HG03354 (cell line): ENCODE results near the gene DCXR.

Experiments used
- ATAC-seq: cut with Tn5 transposase; IDR thresholded peaks from one replicate; pipeline ENCODE4 v1.9.1; 2021; ENCODE audit warnings: mild to moderate bottlenecking; ENCODE audit not compliant: unreplicated experiment, poor library complexity, severe bottlenecking

The DCXR gene

DNA sequence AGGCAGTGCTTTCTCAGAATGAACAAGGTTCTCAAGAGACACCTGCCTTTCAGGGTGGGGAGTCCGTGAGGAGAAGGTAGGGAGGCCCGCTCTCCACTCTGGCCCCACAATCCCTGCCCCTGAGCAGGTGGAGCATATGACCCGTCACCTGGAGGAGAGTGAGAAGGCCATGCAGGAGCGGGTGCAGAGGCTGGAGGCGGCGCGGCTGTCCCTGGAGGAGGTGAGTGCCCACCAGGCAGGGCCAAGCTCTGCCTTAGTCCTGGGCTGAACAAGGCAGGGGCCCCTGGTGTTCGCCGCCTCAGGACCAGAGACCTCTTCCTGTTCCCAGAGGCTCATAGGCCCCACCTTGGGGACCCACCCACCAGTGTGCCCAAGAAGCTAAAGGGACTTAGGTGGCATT, 8.5 kb downstream of the DCXR start:
- no peak for ATAC-seq

- no peak for ATAC-seq
Observed at GRCh38 chr17:82028246-82028645, 9.3 kb downstream of the DCXR start.

GRCh38 chr17:82025401-82026107, 11.9 kb downstream of the DCXR start:
- ATAC-seq, result no peak

GRCh38 chr17:82024859-82025258, 12.6 kb downstream of the DCXR start:
- no peak for ATAC-seq

DNA sequence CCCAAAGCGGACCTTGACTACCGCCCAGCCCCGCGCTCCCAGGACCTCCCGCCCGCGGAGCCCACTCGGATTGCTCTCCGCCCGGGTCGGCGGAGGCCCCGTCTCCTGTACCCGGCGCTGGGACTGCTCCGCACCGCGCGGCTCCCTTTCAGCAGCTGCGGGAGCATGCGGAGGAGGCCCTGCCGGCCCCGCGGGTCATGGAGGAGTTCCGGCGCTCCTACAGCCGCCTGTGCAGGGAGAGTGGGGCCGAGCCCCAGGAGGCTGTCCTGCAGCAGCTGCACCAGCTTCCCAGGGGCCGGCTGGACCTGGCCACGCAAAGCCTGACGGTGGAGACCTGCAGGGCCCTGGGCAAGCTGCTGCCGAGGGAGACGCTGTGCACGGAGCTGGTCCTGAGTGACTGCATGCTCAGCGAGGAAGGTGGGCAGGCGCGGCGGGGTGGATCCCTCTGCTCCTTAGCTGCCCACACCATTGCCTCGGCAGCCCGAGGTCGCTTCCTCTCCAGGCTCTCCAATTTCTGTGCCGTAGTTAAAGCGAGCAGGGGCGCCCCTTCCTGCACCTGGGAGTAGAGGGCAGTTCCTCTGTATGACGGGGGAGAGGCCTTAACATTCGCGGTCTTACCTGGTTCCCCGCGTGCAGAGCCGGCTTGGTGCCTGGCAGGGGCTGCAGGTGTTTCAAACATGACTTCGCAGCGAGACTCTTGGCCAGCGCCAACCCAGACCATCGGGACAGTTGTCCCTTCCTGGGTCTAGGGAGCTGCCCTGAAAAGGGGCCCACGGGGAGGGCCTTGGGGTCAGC, 13.9 kb downstream of the DCXR start:
- peak; percentile 8 for ATAC-seq

DNA sequence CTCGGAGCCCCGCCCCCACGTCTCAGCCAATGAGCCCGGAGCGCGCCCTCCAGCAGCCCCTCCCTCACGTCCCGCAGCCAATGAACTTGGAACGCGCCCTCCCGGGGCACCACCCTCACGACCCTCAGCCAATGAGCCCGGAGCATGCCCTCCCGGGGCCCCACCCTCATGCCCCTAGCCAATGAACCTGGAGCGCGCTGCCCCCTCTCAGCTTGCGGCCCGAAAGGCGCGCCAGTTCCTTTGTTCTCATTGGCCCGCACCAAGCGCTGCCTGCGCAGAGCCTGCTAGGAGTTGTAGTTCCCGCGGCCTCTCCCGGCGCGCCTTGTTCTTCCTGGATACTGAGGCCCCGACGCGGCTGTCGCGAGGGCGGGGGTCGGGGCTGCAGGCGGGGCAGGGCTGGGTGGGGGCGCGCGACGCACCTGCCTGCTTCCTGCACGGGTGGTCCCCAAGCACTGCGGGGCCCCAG, 14.5 kb downstream of the DCXR start, which contains the start of gene LRRC45:
Gene LRRC45, plus strand, starts transcription at position 325 of the 466 bp plus-strand sequence. CDS start 339 bp downstream, outside the sequence.
- peak; percentile 89 for ATAC-seq

DNA sequence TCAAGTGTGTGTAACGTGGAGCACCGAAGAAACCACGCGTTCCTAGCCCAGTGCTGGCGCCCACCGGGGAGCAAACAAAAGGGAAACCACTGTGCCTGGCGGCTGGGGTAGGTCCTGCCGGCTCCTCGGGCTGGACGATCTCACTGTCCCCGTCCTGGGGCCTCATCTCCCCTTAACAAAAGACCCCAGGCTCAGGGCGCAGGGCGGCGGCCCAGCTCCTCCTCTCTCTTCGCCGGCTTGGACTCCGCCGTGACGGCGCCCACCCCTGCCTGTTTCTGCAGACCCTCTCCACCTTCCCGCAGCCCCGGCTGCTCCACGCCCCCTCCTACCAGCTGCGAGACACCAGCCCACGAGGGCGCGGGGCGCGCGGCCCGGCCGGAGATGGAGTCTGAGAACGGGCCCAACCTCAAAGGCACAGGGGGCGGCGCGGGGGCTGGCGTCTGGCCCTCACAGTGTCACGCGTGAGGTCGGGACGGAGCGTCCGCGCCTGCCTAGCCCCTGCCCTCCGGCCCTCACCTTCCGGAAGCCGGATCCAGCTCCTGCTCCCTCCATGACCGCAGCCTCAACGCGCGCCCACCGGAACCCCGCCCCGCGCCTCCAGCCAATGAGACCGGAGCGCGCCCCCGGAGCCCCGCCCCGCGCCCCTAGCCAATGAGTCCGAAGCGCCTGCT, 15.1 kb downstream of the DCXR start, which contains the start of gene CENPX:
Gene CENPX, minus strand, starts transcription at position 569 of the 671 bp plus-strand sequence. Its CDS starts 17 bp downstream, at position 552.
- ATAC-seq, result no peak

DNA sequence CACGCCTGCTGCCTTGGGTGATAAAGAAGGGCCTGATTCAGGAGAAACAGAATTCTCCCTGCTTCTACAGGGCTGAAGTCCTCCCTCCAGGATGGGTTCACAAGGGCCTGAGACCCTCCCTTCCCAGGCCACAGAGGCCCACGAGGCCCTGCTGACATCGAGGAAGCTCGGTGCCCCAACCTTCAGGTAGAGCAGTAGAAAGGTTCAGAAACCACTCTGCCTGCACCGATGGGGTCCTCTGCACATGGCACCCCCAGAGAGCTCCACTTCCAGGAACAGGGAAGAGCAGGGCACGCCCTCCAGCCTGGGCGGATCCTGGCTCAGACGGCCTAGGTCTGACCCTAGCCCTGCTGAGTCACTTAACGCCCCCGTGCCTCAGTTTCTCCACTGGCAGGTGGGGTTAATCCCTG, 15.6 kb downstream of the DCXR start:
- no peak for ATAC-seq

DNA sequence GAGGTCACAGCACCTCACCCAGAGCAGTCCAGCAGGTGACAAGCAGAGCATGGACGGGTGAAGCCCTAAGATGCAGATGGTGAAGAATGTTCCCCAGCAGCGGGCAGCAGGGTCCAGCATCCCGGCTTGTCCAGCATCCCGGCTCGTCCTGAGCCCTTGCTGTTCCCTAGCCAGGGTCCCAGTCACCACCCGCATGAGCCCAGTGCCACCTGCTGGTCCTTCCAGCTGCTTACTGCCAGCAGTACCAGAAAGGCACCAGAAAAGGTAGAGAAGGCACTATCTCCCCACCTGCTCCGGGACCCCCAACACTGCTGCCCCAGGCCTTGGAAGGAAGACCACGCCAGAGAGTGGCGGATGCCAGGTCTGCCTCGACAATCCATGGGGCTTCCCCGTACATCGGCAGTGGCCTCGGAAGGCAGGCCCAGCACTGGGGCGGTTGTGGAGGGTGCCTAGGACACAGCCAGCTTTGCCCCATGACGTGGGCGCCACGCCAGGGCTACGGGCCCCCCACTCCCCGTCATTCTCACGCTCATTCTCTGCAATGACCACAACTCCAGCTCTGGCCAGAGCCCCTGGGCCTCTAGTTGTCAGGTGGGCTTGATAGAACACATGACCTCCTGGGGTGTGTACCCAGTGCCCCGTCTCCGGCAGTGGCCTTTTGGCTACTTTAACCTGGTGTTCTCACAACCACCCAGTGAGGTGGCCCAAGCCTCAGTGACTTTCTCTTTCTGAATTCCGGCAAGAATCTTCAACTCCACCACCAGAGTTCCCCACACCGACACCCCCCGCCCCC, 16.2 kb downstream of the DCXR start:
- no peak for ATAC-seq

DNA sequence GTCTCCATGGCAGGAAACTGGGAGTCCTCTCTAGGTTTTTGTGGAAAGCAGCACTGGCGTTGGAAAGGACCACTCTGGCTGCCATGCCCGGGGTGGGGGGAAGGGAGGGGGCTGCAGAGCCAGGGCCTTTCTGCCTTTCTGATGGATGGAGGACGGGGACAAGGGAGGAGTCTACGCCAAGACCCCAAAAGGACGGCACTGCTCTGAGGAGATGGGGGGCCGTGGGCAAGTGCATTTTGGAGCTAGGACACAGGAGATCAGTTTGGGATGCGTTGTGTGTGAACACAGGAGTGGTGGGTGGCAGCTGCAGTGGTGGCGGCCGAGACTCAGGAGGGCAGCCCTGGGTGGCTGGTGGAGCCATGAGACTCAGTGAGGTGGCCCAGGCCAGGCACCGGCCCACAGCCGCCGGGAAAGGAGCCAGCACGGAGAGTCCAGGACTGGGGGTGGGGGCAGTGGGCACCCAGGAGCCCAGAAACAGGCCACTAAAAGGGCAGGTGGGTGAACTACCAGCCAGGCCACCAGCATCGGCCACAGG, 16.9 kb downstream of the DCXR start:
- ATAC-seq, result no peak

- no peak for ATAC-seq
Observed at GRCh38 chr17:82019690-82020571, 17.6 kb downstream of the DCXR start.

DNA sequence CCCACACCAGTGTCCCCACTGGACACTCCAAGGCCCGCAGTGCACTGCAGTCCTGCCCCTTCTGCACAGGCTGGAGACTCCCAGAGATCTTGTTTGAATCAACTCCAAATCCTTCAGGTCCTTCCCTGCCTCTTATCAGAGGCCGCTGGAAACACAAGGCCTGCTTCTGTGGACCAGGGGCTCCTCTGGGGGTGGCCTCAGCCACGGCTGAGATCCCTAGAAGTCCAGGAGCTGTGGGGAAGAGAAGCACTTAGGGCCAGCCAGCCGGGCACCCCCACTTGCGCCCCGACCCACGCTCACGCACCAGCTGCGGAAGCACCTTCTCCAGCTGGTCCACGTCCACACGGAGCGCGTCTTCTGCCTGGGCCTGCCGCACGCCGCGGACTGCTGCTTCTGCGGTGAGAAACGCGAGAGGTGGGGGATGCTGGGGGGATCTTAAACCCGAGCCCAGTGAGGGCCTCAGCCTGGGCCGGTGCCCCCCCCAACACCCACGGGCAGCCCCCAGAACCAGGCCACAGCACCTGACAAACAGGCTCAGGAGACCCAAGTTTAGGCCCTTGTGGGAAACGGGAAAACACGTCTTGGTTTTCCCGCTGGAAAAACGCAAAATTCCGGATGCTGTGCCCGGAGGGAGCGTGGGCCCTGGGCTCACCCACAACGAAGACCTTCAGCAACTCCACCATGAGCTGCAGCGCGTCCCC, 18.4 kb downstream of the DCXR start:
- no peak for ATAC-seq

- ATAC-seq, result no peak
Observed at GRCh38 chr17:82018152-82018988, 19.1 kb downstream of the DCXR start.

GRCh38 chr17:82017612-82018151, 19.8 kb downstream of the DCXR start:
- no peak for ATAC-seq

- ATAC-seq, result no peak
Observed at GRCh38 chr17:82016875-82017459, 20.5 kb downstream of the DCXR start.
